K562 (cell line): ENCODE results near the gene VWA7. TPM values are rescaled to one million over a fixed set of nuclear protein-coding genes. Genes with fewer than 3 reads are reported as not detected.

ENCODE experiments used
- ATAC-seq: fragments of 200-7000 bp; cut with Tn5 transposase; 3 replicates; pipeline ENCODE4 v1.9.1; 2020; ENCODE audit warnings: moderate library complexity
- BruUV-seq: library from RNA; stranded (reverse); fragments of 400-500 nt; replicated peaks from 2 replicates; lab custom pipeline; 2021; lab: Mats Ljungman, UMichigan
- CTCF ChIA-PET: fragments of 300-600 bp; formaldehyde crosslinking; extraction: SDS; loops from one replicate; lab custom pipeline; 2021; ENCODE audit warnings: low intra/inter-chr PET ratio; lab: Yijun Ruan, JAX
- POLR2A ChIA-PET: fragments of 300-600, 350-650 bp; sonication (Branson Sonifier 250); formaldehyde crosslinking; extraction: SDS; loops from one replicate; lab custom pipeline; 2021; ENCODE audit warnings: antibody characterized with exemption, inconsistent platforms; lab: Yijun Ruan, JAX
- DNase-seq, 4 experiments: peaks; one replicate each; pipeline versions ENCODE4 v3.0.0 to v3.0.0-alpha.2; 2011 to 2018; ENCODE audit warnings: low spot score in 3 of 4, mixed read lengths in 3 of 4; ENCODE audit errors: extremely low read depth in 1 of 4
- FAIRE-seq: peaks from 2 replicates; lab custom pipeline; 2011; peaks lifted over from hg19 to GRCh38; lab: Jason Lieb, UNC
- H2AFZ ChIP-seq: 2 replicates; pipeline ENCODE4 v1.6.0; 2011; ENCODE audit warnings: low read depth, low read length, control low read depth, inconsistent platforms
- H3K27ac ChIP-seq: fragments of 200-600 bp; 3 replicates; pipeline ENCODE4 v1.8.0; 2011; ENCODE audit warnings: low read depth, mild to moderate bottlenecking, control low read depth, inconsistent platforms, low read length, moderate library complexity, mixed read lengths; ENCODE audit errors: extremely low read depth
- H3K27me3 ChIP-seq, 2 experiments: fragments of 300-600 bp in 1 of 2; 2 replicates in 1 of 2; 3 replicates in 1 of 2; pipeline versions ENCODE4 v1.6.0 to v1.8.0; 2011; ENCODE audit warnings: inconsistent platforms in 2 of 2, low read length in 2 of 2, mild to moderate bottlenecking in 1 of 2, mixed read lengths in 1 of 2, moderate library complexity in 1 of 2; ENCODE audit not compliant: control insufficient read depth in 2 of 2, insufficient read depth in 2 of 2
- H3K36me3 ChIP-seq: fragments of 300-600 bp; 3 replicates; pipeline ENCODE4 v1.8.0; 2011; ENCODE audit warnings: mild to moderate bottlenecking, low read length, inconsistent platforms; ENCODE audit not compliant: control insufficient read depth, insufficient read depth
- H3K4me1 ChIP-seq, 2 experiments: fragments of 200-600 bp in 1 of 2; replicated peaks in 1 of 2; 2 replicates in 1 of 2; 3 replicates in 1 of 2; pipeline versions ENCODE4 v1.5.1 to v1.8.0; 2011; ENCODE audit warnings: inconsistent platforms in 2 of 2, low read length in 2 of 2, mild to moderate bottlenecking in 1 of 2, mixed read lengths in 1 of 2, moderate library complexity in 1 of 2; ENCODE audit not compliant: control insufficient read depth in 2 of 2, insufficient read depth in 2 of 2
- H3K4me2 ChIP-seq: 2 replicates; pipeline ENCODE4 v1.6.1; 2011; ENCODE audit warnings: low read length, control low read depth, inconsistent platforms, mixed read lengths; ENCODE audit not compliant: insufficient read depth
- H3K4me3 ChIP-seq: fragments of 200-600 bp; sonication (generic), shearing (Covaris generic); 2 replicates; pipeline ENCODE4 v1.5.1; 2016; ENCODE audit warnings: control low read depth, inconsistent platforms
- H3K79me2 ChIP-seq: fragments of 200-600 bp; 3 replicates; pipeline ENCODE4 v1.8.0; 2011; ENCODE audit warnings: low read length, inconsistent platforms; ENCODE audit not compliant: control insufficient read depth, insufficient read depth
- H3K9ac ChIP-seq, 2 experiments: 2 replicates each; pipeline versions ENCODE4 v1.6.0 to v1.6.1; 2011; ENCODE audit warnings: low read depth in 2 of 2, low read length in 2 of 2, control low read depth in 1 of 2, inconsistent platforms in 1 of 2, mild to moderate bottlenecking in 1 of 2, mixed read lengths in 1 of 2; ENCODE audit not compliant: insufficient read depth in 1 of 2
- H3K9me1 ChIP-seq: one replicate; pipeline ENCODE4 v1.6.0; 2011; ENCODE audit warnings: inconsistent platforms, mild to moderate bottlenecking, low read length, moderate library complexity; ENCODE audit not compliant: control insufficient read depth, insufficient read depth
- H3K9me3 ChIP-seq: replicated peaks from 2 replicates; pipeline ENCODE4 v1.5.1; 2011; ENCODE audit warnings: low read depth, low read length, inconsistent platforms; ENCODE audit not compliant: control insufficient read depth, insufficient read depth
- H4K20me1 ChIP-seq: replicated peaks from 2 replicates; pipeline ENCODE4 v1.6.1; 2011; ENCODE audit warnings: low read length, inconsistent platforms, mixed read lengths; ENCODE audit not compliant: control insufficient read depth, insufficient read depth
- BRD9 ChIP-seq: fragments of 450-650 bp; IDR thresholded peaks from 2 replicates; pipeline ENCODE4 v1.6.1; 2018; ENCODE audit warnings: low read depth; ENCODE audit not compliant: partially characterized antibody
- CGGBP1 ChIP-seq: fragments of 250-450 bp; sonication (Bioruptor Pico); IDR thresholded peaks from 2 replicates; pipeline ENCODE4 v1.9.0; 2021; ENCODE audit warnings: mild to moderate bottlenecking
- GATAD2B ChIP-seq: fragments of 450-650 bp; IDR thresholded peaks from 2 replicates; pipeline ENCODE4 v1.6.1; 2017; ENCODE audit warnings: mild to moderate bottlenecking, borderline replicate concordance
- KLF1 ChIP-seq: fragments of 450-650 bp; IDR thresholded peaks from 2 replicates; pipeline ENCODE4 v1.6.1; 2016; ENCODE audit warnings: missing genetic modification characterization, missing compliant biosample characterization
- MEF2D ChIP-seq: conservative IDR thresholded peaks from 2 replicates; pipeline ENCODE4 v1.6.1; 2016; ENCODE audit warnings: low read depth, missing genetic modification characterization, missing compliant biosample characterization
- NFATC3 ChIP-seq: fragments of 450-650 bp; IDR thresholded peaks from 2 replicates; pipeline ENCODE4 v1.6.1; 2017; ENCODE audit warnings: mild to moderate bottlenecking
- ZBTB49 ChIP-seq: sonication (generic); formaldehyde crosslinking; IDR thresholded peaks from 2 replicates; pipeline ENCODE4 v1.8.0; 2022; ENCODE audit warnings: missing genetic modification reagents, mild to moderate bottlenecking, borderline replicate concordance
- ZBTB9 ChIP-seq: fragments of 450-650 bp; formaldehyde crosslinking; IDR thresholded peaks from 2 replicates; pipeline ENCODE4 v1.4.0; 2020; ENCODE audit warnings: mild to moderate bottlenecking, moderate library complexity
- ZNF232 ChIP-seq: sonication (generic); formaldehyde crosslinking; IDR thresholded peaks from 2 replicates; pipeline ENCODE4 v1.8.0; 2022; ENCODE audit warnings: mild to moderate bottlenecking, missing genetic modification reagents
- ZNF551 ChIP-seq: fragments of 250-450 bp; sonication (Bioruptor Pico); IDR thresholded peaks from 2 replicates; pipeline ENCODE4 v1.5.0; 2021; ENCODE audit warnings: mild to moderate bottlenecking, moderate library complexity
- ZNF639 ChIP-seq, 2 experiments: fragments of 200-800 bp in 1 of 2; sonication (Bioruptor generic) in 1 of 2; sonication (generic) in 1 of 2; formaldehyde crosslinking in 1 of 2; IDR thresholded peaks in 1 of 2; conservative IDR thresholded peaks in 1 of 2; 2 replicates each; pipeline versions ENCODE4 v1.5.0 to v1.6.1; 2016 to 2020; ENCODE audit warnings: missing compliant biosample characterization in 1 of 2, missing genetic modification characterization in 1 of 2, missing genetic modification reagents in 1 of 2
- ZNF740 ChIP-seq, 3 experiments: fragments of 200-800 bp in 1 of 3; sonication (Bioruptor generic) in 1 of 3; sonication (generic) in 1 of 3; formaldehyde crosslinking in 1 of 3; IDR thresholded peaks; 2 replicates each; pipeline versions ENCODE4 v1.6.1 to v1.8.0; 2016 to 2022; ENCODE audit warnings: mild to moderate bottlenecking in 2 of 3, missing compliant biosample characterization in 2 of 3, missing genetic modification characterization in 2 of 3, missing genetic modification reagents in 1 of 3
- ZNF830 ChIP-seq: fragments of 250-450 bp; sonication (Bioruptor Pico); IDR thresholded peaks from 2 replicates; pipeline ENCODE4 v1.5.0; 2021; ENCODE audit warnings: mild to moderate bottlenecking
- WGBS: fragments of 100-300 bp; shearing (Covaris generic); methylation state at CpG from one replicate; pipeline ENCODE4 v1.1.6; 2016; ENCODE audit warnings: low coverage, mixed read lengths; ENCODE audit not compliant: insufficient coverage; ENCODE audit errors: missing lambda C conversion rate; 5-methylcytosine and 5-hydroxymethylcytosine counted together
- in situ Hi-C: fragments of 300-500 bp; cut with MboI; formaldehyde crosslinking; loops from 4 replicates; pipeline ENCODE4 v1.15.0; 2018; ENCODE audit warnings: inconsistent platforms, mixed read lengths
- intact Hi-C: fragments of 100-400 bp; cut with micrococcal nuclease; formaldehyde crosslinking; loops from 2 replicates; pipeline ENCODE4 v1.14.2; 2022
- polyA plus RNA-seq, 8 experiments: library from polyadenylated mRNA; depleted of rRNA in 4 of 8; stranded (reverse) in 5 of 8; unstranded in 3 of 8; fragments of >200 nt; fragmentation: Nextera tagmentation in 2 of 8; fragmentation: Illumina TruSeq in 1 of 8; extraction: Ambion mirVana in 2 of 8; extraction: Trizol in 1 of 8; gene quantifications; 2 replicates each; pipeline versions ENCODE4 v1.2.1 to v1.2.3, GENCODE V29; 2011 to 2014; ENCODE audit warnings: inconsistent platforms in 1 of 8, missing spikeins in 1 of 8
- total RNA-seq, 7 experiments: library from RNA; depleted of rRNA in 6 of 7; stranded (reverse); fragments of >200 nt in 6 of 7; fragmentation: Illumina TruSeq in 2 of 7; extraction: Trizol in 2 of 7; gene quantifications; 2 replicates each; pipeline versions ENCODE4 v1.2.1 to v1.2.3, GENCODE V29; 2011 to 2021; ENCODE audit warnings: low replicate concordance in 1 of 7

The VWA7 gene
- total and polyA plus RNA-seq, 9 of the 15 experiments (the other 6 are each of a cell fraction or from before 2014, with no cell fraction given): 0.18 to 2.9 (median 0.95) TPM

- FAIRE-seq (peak; percentile 26), DNase-seq (peak in 2 of 4 experiments; percentile 73 to 87), ATAC-seq (no peak)
- BruUV-seq: no TSS peak
- no peaks in the 10 kb centered on the region for H3K27me3 ChIP-seq
- ChIA-PET POLR2A (interaction anchor here (0.6 to 13.1 kb wide), 29 partner anchors 12 to 1234 kb away, joined by 3 to 236 read pairs (median 5); partner anchors contain the start of genes ABHD16A, BAG6, C6orf47 and CSNK2B), CTCF (no interaction called here)
- peaks cover 86% of the 10 kb centered on the region for H3K79me2 ChIP-seq
- H3K27ac ChIP-seq: peak overlapping the region; percentile 95
- 32% methylated on average over 7 of the region's 7 CpGs for WGBS
- peak overlapping the region; percentile 86 to 99; a peak in 3 of 4 replicates for H3K9ac ChIP-seq
- H3K4me2 ChIP-seq: peak overlapping the region; percentile 85
- H3K4me1 ChIP-seq: peaks cover 48 to 58% of the 10 kb centered on the region in 2 experiments
- in situ Hi-C loops (no loop called here), intact Hi-C loops (loop anchor here (10.0 kb wide), 1 partner anchor 237 kb away; the partner anchor contains the start of gene DXO)
- H4K20me1 ChIP-seq: peaks cover 24% of the 10 kb centered on the region
- H3K4me3 ChIP-seq: peak overlapping the region; percentile 28
- no peaks in the 10 kb centered on the region for H3K9me1 ChIP-seq
- peaks cover 50% of the 10 kb centered on the region for H3K36me3 ChIP-seq
- H3K9me3 ChIP-seq: no peaks in the 10 kb centered on the region
- peak overlapping the region; percentile 73 for H2AFZ ChIP-seq
- TF ChIP-seq ZNF740 (CRISPR knock-in tag; IDR thresholded peaks at IDR 0.05) (no peak), ZNF740 (tag; IDR thresholded peaks at IDR 0.05) (peak in 1 of 2 experiments; percentile 52; a peak in 1 of 4 replicates), ZNF232 (CRISPR knock-in tag) (0 out of 2 replicates have a peak, but pooled peaks have one; percentile 6), NFATC3 (0 out of 2 replicates have a peak, but pooled peaks have one; percentile 83), KLF1 (tag) (no peak), MEF2D (peak; percentile 18; the same call in 1 of the 2 replicates), GATAD2B (no peak), ZNF551 (CRISPR knock-in tag) (peak; percentile 67), ZNF639 (CRISPR knock-in tag; conservative IDR thresholded peaks at IDR 0.05 in 1 of 2, IDR thresholded peaks at IDR 0.05 in 1 of 2) (no peak), ZBTB9 (CRISPR knock-in tag) (peak; percentile 74; the same call in 1 of the 2 replicates), ZBTB49 (0 out of 2 replicates have a peak, but pooled peaks have one; percentile 26), ZNF830 (peak; percentile 89; the same call in 1 of the 2 replicates), BRD9 (no peak), CGGBP1 (CRISPR knock-in tag) (peak; percentile 74)
These were observed 39.7 kb downstream of the VWA7 start for GRCh38 chr6:31737315-31737990.
